ENCODE data around the gene PAM. TPM values are rescaled to one million over a fixed set of nuclear protein-coding genes. Genes with fewer than 3 reads are reported as not detected.
"Not testable (repeated sequence)": the region's sequence is repeated elsewhere in the genome, so short reads cannot be mapped to it uniquely, and the experiment has no call there.

PAM gene
- total RNA-seq, 2 experiments from 2014 or later, result 63.4 to 65.8 TPM

DNA sequence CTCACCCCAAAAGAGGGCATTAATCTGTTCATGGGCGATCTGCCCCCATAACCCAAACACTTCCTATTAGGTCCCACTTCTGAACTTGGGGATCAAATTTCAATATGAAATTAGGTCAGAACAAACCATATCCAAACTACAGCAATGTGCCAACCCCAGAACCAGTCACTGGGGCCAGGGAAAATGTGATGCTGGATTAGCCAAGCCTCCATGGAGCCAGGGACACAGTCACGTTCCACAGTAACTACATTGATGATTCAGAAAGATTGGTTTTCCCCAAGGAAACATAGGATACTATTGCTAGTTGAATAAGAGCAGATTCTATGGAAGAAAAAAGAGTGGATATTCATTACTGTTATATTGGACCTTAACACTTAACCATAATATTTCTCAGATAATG is 280.6 kb downstream of the PAM start:
- Mint-ChIP-seq H3K4me3 (no peak overlapping the region), H3K4me1 (ENCODE audit: low read depth) (peaks cover 3% of the 10 kb centered on the region), H3K27ac (no peak overlapping the region), H3K9me3 (no peaks in the 10 kb centered on the region), H3K36me3 (ENCODE audit: low read depth) (no peaks in the 10 kb centered on the region), H3K27me3 (peaks cover 2% of the 10 kb centered on the region)
- DNase-seq (no peak), ATAC-seq (no peak)
- TF ChIP-seq, protein P1, sequence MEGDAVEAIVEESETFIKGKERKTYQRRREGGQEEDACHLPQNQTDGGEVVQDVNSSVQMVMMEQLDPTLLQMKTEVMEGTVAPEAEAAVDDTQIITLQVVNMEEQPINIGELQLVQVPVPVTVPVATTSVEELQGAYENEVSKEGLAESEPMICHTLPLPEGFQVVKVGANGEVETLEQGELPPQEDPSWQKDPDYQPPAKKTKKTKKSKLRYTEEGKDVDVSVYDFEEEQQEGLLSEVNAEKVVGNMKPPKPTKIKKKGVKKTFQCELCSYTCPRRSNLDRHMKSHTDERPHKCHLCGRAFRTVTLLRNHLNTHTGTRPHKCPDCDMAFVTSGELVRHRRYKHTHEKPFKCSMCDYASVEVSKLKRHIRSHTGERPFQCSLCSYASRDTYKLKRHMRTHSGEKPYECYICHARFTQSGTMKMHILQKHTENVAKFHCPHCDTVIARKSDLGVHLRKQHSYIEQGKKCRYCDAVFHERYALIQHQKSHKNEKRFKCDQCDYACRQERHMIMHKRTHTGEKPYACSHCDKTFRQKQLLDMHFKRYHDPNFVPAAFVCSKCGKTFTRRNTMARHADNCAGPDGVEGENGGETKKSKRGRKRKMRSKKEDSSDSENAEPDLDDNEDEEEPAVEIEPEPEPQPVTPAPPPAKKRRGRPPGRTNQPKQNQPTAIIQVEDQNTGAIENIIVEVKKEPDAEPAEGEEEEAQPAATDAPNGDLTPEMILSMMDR (IDR thresholded peaks at IDR 0.05), result no peak
- ChIA-PET POLR2A (interaction anchor here (0.7 to 1.0 kb wide), 2 partner anchors 14 to 84 kb away, joined by 3 read pairs; partner anchors contain the start of genes GIN1 and PPIP5K2), CTCF (interaction anchor here (1.4 to 1.9 kb wide), 2 partner anchors 8 to 354 kb away, joined by 3 to 5 read pairs; no protein-coding TSS in a partner anchor)
- intact Hi-C loops (cut with micrococcal nuclease), result loop anchor here (10.0 kb wide), 1 partner anchor 99 kb away; no protein-coding TSS in a partner anchor

DNA sequence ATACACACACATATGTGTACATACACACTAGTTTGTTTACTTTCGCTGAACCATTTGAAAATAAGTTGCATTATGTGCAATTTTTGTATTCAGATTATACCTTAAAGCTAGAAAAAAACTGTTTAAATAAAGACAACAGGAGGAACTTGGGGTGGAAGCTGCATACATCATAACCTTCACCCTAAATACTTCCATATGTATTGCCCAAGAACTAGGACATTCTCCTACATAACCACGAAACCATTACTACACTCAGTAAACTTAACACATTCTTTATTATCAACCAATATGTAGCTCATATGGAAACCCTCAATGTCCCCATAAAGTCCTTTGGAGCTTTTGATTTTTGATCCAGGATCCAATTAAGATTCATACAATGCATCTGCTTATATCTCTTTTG is 281.5 kb downstream of the PAM start:
- peaks cover under 1% of the 10 kb centered on the region for H3K4me1 Mint-ChIP-seq (ENCODE audit: low read depth)

GRCh38 chr5:103037673-103038455 is 282.8 kb downstream of the PAM start:
- ChIA-PET POLR2A (no interaction called here), CTCF (no interaction called here)
- H3K4me1 Mint-ChIP-seq (ENCODE audit: low read depth), result no peaks in the 10 kb centered on the region
- no peaks in the 10 kb centered on the region for H3K36me3 Mint-ChIP-seq (ENCODE audit: low read depth)
- H3K4me3 Mint-ChIP-seq, result no peak overlapping the region
- no peak for ATAC-seq
- TF ChIP-seq, protein P1 (IDR thresholded peaks at IDR 0.05), result no peak
- intact Hi-C loops (cut with micrococcal nuclease), result loop anchor here (10.0 kb wide), 1 partner anchor 97 kb away; no protein-coding TSS in a partner anchor
- H3K9me3 Mint-ChIP-seq, result no peaks in the 10 kb centered on the region
- peaks cover 2% of the 10 kb centered on the region for H3K27me3 Mint-ChIP-seq
- H3K27ac Mint-ChIP-seq, result no peak overlapping the region
- DNase-seq, result no peak

More for the DNA sequence above, 281.5 kb downstream of the PAM start:
- H3K36me3 Mint-ChIP-seq (ENCODE audit: low read depth), result no peaks in the 10 kb centered on the region
- no peak overlapping the region for H3K4me3 Mint-ChIP-seq
- no peak overlapping the region for H3K27ac Mint-ChIP-seq
- intact Hi-C loops (cut with micrococcal nuclease), result loop anchor here (10.0 kb wide), 1 partner anchor 98 kb away; no protein-coding TSS in a partner anchor
- H3K9me3 Mint-ChIP-seq, result no peaks in the 10 kb centered on the region
- POLR2A ChIA-PET, result interaction anchor here (1.0 kb wide), 1 partner anchor 15 kb away, joined by 3 read pairs; no protein-coding TSS in a partner anchor
- DNase-seq, result no peak
- CTCF ChIA-PET, result interaction anchor here (1.9 kb wide), 1 partner anchor 9 kb away, joined by 5 read pairs; no protein-coding TSS in a partner anchor
- H3K27me3 Mint-ChIP-seq, result peaks cover 2% of the 10 kb centered on the region
- no peak for ATAC-seq
- TF ChIP-seq, protein P1 (IDR thresholded peaks at IDR 0.05), result no peak

GRCh38 chr5:103041071-103041676 is 286.1 kb downstream of the PAM start:
- Mint-ChIP-seq H3K27ac (no peak overlapping the region), H3K4me1 (ENCODE audit: low read depth) (no peaks in the 10 kb centered on the region), H3K4me3 (no peak overlapping the region), H3K36me3 (ENCODE audit: low read depth) (no peaks in the 10 kb centered on the region), H3K27me3 (peaks cover under 1% of the 10 kb centered on the region), H3K9me3 (no peaks in the 10 kb centered on the region)
- ChIA-PET CTCF (interaction anchor here (1.0 to 1.6 kb wide), 3 partner anchors 28 to 360 kb away, joined by 3 to 8 read pairs (median 6); no protein-coding TSS in a partner anchor), POLR2A (no interaction called here)
- TF ChIP-seq, protein P1 (IDR thresholded peaks at IDR 0.05), result peak; percentile 52
- ATAC-seq, result no peak
- no peak for DNase-seq
- intact Hi-C loops (cut with micrococcal nuclease), result loop anchor here (2.0 to 10.0 kb wide), 3 partner anchors 256 to 459 kb away; no protein-coding TSS in a partner anchor

- intact Hi-C loops (cut with micrococcal nuclease), result loop anchor here (10.0 kb wide), 1 partner anchor 262 kb away; no protein-coding TSS in a partner anchor
Measured at GRCh38 chr5:103046706-103047105, 291.6 kb downstream of the PAM start.

More at GRCh38 chr5:103046706-103047105, 291.6 kb downstream of the PAM start:
- ATAC-seq; H3K4me3 Mint-ChIP-seq; DNase-seq; H3K27me3 Mint-ChIP-seq; POLR2A ChIA-PET; CTCF ChIA-PET; H3K27ac Mint-ChIP-seq; H3K36me3 Mint-ChIP-seq (ENCODE audit: low read depth); H3K9me3 Mint-ChIP-seq; H3K4me1 Mint-ChIP-seq (ENCODE audit: low read depth): not testable (repeated sequence)
